HFFc6 (cell line): ENCODE data around the gene BPGM. TPM values are rescaled to one million over a fixed set of nuclear protein-coding genes. Genes with fewer than 3 reads are reported as not detected.
A peak's percentile ranks its signal among the peaks of the same experiment; 100 is the strongest.

Experiments used
- DNase-seq: peaks from one replicate; pipeline ENCODE4 v3.0.0-alpha.2; 2018
- H3K27ac Mint-ChIP-seq: 2 replicates; pipeline ENCODE4 v1.8.0; 2020; ENCODE audit warnings: mild to moderate bottlenecking, mixed read lengths
- H3K27me3 Mint-ChIP-seq: 2 replicates; pipeline ENCODE4 v1.8.0; 2021; ENCODE audit warnings: mild to moderate bottlenecking, moderate library complexity, mixed read lengths; ENCODE audit not compliant: insufficient read depth
- H3K36me3 Mint-ChIP-seq: 2 replicates; pipeline ENCODE4 v1.8.0; 2021; ENCODE audit warnings: low read depth, mixed read lengths
- H3K4me1 Mint-ChIP-seq: 2 replicates; pipeline ENCODE4 v1.8.0; 2020; ENCODE audit warnings: low read depth, mixed read lengths
- H3K4me3 Mint-ChIP-seq: 2 replicates; pipeline ENCODE4 v1.8.0; 2020; ENCODE audit warnings: mild to moderate bottlenecking, moderate library complexity, mixed read lengths
- H3K9me3 Mint-ChIP-seq: 2 replicates; pipeline ENCODE4 v1.8.0; 2020; ENCODE audit warnings: mild to moderate bottlenecking, mixed read lengths
- total RNA-seq, 6 experiments: library from RNA; stranded (reverse); fragmentation: NEBNext Ultra II Directional; extraction: Animal tissue kit (Norgen Biotek cat#: 25700); gene quantifications; 2 replicates in 1 of 6; 3 replicates in 5 of 6; pipeline ENCODE4 v1.2.3, GENCODE V29; 2021
- TF ChIP-seq, protein P1 (sequence below): fragments of 200-600 bp; sonication (generic); IDR thresholded peaks from 2 replicates; pipeline ENCODE4 v1.5.0; 2021; ENCODE audit warnings: antibody characterized with exemption, mild to moderate bottlenecking

BPGM gene
- total RNA-seq, 6 experiments from 2014 or later: 34.4 to 57.3 (median 39.3) TPM

DNA sequence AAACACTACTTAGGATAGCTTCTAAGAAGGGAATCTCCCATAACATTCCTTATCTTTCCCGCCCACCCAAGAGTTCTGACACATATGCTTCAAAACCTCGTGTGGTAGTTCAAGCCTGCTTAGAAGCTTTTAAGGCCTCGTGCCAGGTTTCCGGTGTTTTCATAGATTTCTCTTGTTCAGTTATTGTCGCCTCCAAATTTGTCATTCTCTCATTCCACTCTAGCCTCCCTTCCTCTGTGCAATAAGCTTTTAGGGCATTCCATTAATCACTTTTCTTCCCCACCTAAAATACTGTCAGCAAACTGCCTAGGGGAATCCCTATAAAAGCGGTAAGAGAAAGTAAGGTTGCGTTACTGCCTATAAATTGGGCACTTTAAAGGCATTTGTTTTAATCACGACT, 718 bp upstream of the BPGM start:
- TF ChIP-seq, protein P1, sequence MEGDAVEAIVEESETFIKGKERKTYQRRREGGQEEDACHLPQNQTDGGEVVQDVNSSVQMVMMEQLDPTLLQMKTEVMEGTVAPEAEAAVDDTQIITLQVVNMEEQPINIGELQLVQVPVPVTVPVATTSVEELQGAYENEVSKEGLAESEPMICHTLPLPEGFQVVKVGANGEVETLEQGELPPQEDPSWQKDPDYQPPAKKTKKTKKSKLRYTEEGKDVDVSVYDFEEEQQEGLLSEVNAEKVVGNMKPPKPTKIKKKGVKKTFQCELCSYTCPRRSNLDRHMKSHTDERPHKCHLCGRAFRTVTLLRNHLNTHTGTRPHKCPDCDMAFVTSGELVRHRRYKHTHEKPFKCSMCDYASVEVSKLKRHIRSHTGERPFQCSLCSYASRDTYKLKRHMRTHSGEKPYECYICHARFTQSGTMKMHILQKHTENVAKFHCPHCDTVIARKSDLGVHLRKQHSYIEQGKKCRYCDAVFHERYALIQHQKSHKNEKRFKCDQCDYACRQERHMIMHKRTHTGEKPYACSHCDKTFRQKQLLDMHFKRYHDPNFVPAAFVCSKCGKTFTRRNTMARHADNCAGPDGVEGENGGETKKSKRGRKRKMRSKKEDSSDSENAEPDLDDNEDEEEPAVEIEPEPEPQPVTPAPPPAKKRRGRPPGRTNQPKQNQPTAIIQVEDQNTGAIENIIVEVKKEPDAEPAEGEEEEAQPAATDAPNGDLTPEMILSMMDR: no peak
- Mint-ChIP-seq H3K36me3 (peaks cover 29% of the 10 kb centered on the region), H3K27ac (no peak overlapping the region), H3K9me3 (no peaks in the 10 kb centered on the region), H3K27me3 (no peaks in the 10 kb centered on the region; the same call in 1 of the 2 replicates), H3K4me3 (no peak overlapping the region), H3K4me1 (peaks cover 39% of the 10 kb centered on the region)
- peak; percentile 29 for DNase-seq

DNA sequence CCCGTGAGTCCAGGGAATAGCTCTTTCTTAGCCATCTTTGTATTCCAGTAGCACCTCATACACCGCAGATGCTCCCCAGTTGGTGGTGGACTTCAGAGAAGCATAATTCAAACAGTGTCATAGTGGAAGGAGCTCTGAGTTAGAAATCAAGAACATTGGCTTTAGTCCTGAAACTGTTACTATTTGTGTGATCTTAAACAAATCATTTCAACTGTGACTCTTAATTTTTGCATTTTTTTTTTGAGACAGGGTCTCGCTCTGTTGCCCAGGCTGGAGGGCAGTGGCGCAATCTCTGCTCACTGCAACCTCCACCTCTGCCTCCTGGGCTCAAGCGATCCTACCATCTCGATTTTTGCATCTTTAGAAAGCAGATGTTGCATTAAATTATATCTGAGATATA, 1.8 kb downstream of the BPGM start:
- no peaks in the 10 kb centered on the region for H3K9me3 Mint-ChIP-seq
- TF ChIP-seq, protein P1: no peak
- no peak for DNase-seq
- peaks cover 19% of the 10 kb centered on the region for H3K36me3 Mint-ChIP-seq
- no peak overlapping the region for H3K4me3 Mint-ChIP-seq
- H3K27me3 Mint-ChIP-seq: no peaks in the 10 kb centered on the region; the same call in 1 of the 2 replicates
- peak overlapping the region; percentile 34 for H3K27ac Mint-ChIP-seq
- H3K4me1 Mint-ChIP-seq: peaks cover 43% of the 10 kb centered on the region

GRCh38 chr7:134649226-134649775, 2.6 kb downstream of the BPGM start:
- Mint-ChIP-seq H3K36me3 (peaks cover 19% of the 10 kb centered on the region), H3K4me3 (peak overlapping the region; percentile 71), H3K27ac (peak overlapping the region; percentile 38), H3K4me1 (peaks cover 52% of the 10 kb centered on the region), H3K9me3 (no peaks in the 10 kb centered on the region), H3K27me3 (no peaks in the 10 kb centered on the region; the same call in 1 of the 2 replicates)
- DNase-seq: no peak
- TF ChIP-seq, protein P1: no peak

GRCh38 chr7:134651991-134652390, 5.3 kb downstream of the BPGM start:
- DNase-seq: no peak
- H3K27me3 Mint-ChIP-seq: no peaks in the 10 kb centered on the region; the same call in none of the 2 replicates
- no peak overlapping the region for H3K4me3 Mint-ChIP-seq
- TF ChIP-seq, protein P1: no peak
- H3K36me3 Mint-ChIP-seq: peaks cover 36% of the 10 kb centered on the region
- H3K9me3 Mint-ChIP-seq: no peaks in the 10 kb centered on the region
- peaks cover 59% of the 10 kb centered on the region for H3K4me1 Mint-ChIP-seq
- H3K27ac Mint-ChIP-seq: no peak overlapping the region

DNA sequence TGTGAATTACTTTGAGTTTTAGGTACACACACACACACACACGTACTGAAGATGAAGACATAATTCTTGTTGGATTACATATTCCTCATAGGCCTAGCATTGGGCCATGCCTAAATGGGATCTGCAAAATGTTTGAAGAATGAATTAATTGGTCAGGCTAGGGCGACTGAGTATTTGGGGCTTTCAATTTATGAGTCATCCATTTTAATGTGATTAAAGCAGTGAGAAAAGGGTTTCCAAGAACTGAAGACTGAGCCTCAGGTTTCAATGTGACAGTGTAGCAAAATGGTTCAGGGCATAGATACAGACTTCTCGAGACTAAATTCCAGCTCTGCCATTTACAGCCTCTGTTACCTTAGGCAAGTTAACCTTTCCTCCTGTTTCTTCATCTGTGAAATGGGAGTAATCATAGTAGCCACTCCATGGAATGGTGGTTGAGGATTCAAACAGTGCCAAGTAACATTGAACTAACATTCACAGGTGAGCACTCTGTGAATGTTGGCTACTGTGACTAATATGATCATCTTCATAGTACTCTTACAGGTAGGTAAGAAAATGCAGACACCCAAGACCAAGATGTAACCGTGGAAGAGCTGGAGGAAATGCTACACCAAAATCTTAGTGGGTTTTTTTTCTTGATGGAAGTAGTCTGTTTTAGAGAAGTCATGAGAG, 7.6 kb downstream of the BPGM start:
- peaks cover 71% of the 10 kb centered on the region for H3K4me1 Mint-ChIP-seq

More for the DNA sequence above, 7.6 kb downstream of the BPGM start:
- H3K9me3 Mint-ChIP-seq: no peaks in the 10 kb centered on the region
- TF ChIP-seq, protein P1: no peak
- H3K27me3 Mint-ChIP-seq: no peaks in the 10 kb centered on the region; the same call in none of the 2 replicates
- no peak for DNase-seq
- H3K27ac Mint-ChIP-seq: no peak overlapping the region
- H3K4me3 Mint-ChIP-seq: no peak overlapping the region
- peaks cover 33% of the 10 kb centered on the region for H3K36me3 Mint-ChIP-seq
